H9 (cell line): ENCODE results near the gene ANKRD34B. TPM values are rescaled to one million over a fixed set of nuclear protein-coding genes. Genes with fewer than 3 reads are reported as not detected.

ENCODE experiments used
- DNase-seq: peaks from one replicate; pipeline ENCODE4 v3.0.0-alpha.2; 2017
- H2AFZ ChIP-seq: one replicate; pipeline ENCODE4 v1.6.1; 2013; ENCODE audit warnings: mild to moderate bottlenecking, low read length, control low read depth, moderate library complexity
- H2AK5ac ChIP-seq: 2 replicates; pipeline ENCODE4 v1.6.1; 2013; ENCODE audit warnings: low read length, control low read depth, mixed read lengths; ENCODE audit not compliant: insufficient read length
- H2BK120ac ChIP-seq: one replicate; pipeline ENCODE4 v1.6.1; 2013; ENCODE audit warnings: low read depth, mild to moderate bottlenecking, low read length, control low read depth, inconsistent platforms; ENCODE audit not compliant: poor library complexity, severe bottlenecking
- H2BK12ac ChIP-seq: 2 replicates; pipeline ENCODE4 v1.6.1; 2013; ENCODE audit warnings: low read length, control low read depth, mixed read lengths, low read depth; ENCODE audit not compliant: insufficient read length
- H2BK15ac ChIP-seq: 2 replicates; pipeline ENCODE4 v1.6.1; 2013; ENCODE audit warnings: low read depth, low read length, control low read depth
- H2BK20ac ChIP-seq: one replicate; pipeline ENCODE4 v1.6.1; 2013; ENCODE audit warnings: low read depth, mild to moderate bottlenecking, low read length, control low read depth, inconsistent platforms; ENCODE audit not compliant: poor library complexity, severe bottlenecking
- H2BK5ac ChIP-seq: 2 replicates; pipeline ENCODE4 v1.6.1; 2013; ENCODE audit warnings: low read length, control low read depth, mixed read lengths; ENCODE audit not compliant: insufficient read length
- H3K14ac ChIP-seq: 2 replicates; pipeline ENCODE4 v1.6.1; 2013; ENCODE audit warnings: low read length, control low read depth; ENCODE audit not compliant: insufficient read depth
- H3K18ac ChIP-seq: 2 replicates; pipeline ENCODE4 v1.6.1; 2013; ENCODE audit warnings: low read depth, mild to moderate bottlenecking, mixed read lengths, low read length, control low read depth; ENCODE audit not compliant: insufficient read length
- H3K23ac ChIP-seq: 2 replicates; pipeline ENCODE4 v1.6.1; 2013; ENCODE audit warnings: low read length, control low read depth, mixed read lengths, low read depth; ENCODE audit not compliant: insufficient read length
- H3K23me2 ChIP-seq: 2 replicates; pipeline ENCODE4 v1.6.1; 2013; ENCODE audit warnings: low read depth, mild to moderate bottlenecking, mixed read lengths, low read length, control low read depth; ENCODE audit not compliant: insufficient read length, poor library complexity, severe bottlenecking
- H3K27ac ChIP-seq: 2 replicates; pipeline ENCODE4 v1.5.1; 2013; ENCODE audit warnings: low read length, control low read depth, mixed read lengths, low read depth; ENCODE audit not compliant: insufficient read length
- H3K27me3 ChIP-seq: 2 replicates; pipeline ENCODE4 v1.6.1; 2013; ENCODE audit warnings: low read length, control low read depth, inconsistent platforms; ENCODE audit not compliant: insufficient read depth
- H3K4ac ChIP-seq: 2 replicates; pipeline ENCODE4 v1.6.1; 2013; ENCODE audit warnings: low read depth, mild to moderate bottlenecking, control low read depth, inconsistent platforms, low read length, moderate library complexity
- H3K4me1 ChIP-seq: 2 replicates; pipeline ENCODE4 v1.6.1; 2013; ENCODE audit warnings: low read length, control low read depth, inconsistent platforms; ENCODE audit not compliant: insufficient read depth
- H3K4me2 ChIP-seq: 2 replicates; pipeline ENCODE4 v1.6.1; 2013; ENCODE audit warnings: low read length, control low read depth, mixed read lengths; ENCODE audit not compliant: insufficient read length, insufficient read depth
- H3K56ac ChIP-seq: 2 replicates; pipeline ENCODE4 v1.6.1; 2013; ENCODE audit warnings: low read depth, mild to moderate bottlenecking, mixed read lengths, low read length, control low read depth; ENCODE audit not compliant: insufficient read length
- H3K79me1 ChIP-seq: 2 replicates; pipeline ENCODE4 v1.6.1; 2013; ENCODE audit warnings: low read depth, mild to moderate bottlenecking, moderate library complexity, low read length, control low read depth, inconsistent platforms; ENCODE audit not compliant: insufficient read depth, poor library complexity, severe bottlenecking
- H3K79me2 ChIP-seq: 2 replicates; pipeline ENCODE4 v1.6.1; 2013; ENCODE audit warnings: low read length, control low read depth, inconsistent platforms; ENCODE audit not compliant: insufficient read depth
- H3K9ac ChIP-seq: 2 replicates; pipeline ENCODE4 v1.6.1; 2013; ENCODE audit warnings: low read length, control low read depth, mixed read lengths; ENCODE audit not compliant: insufficient read length; ENCODE audit errors: extremely low read depth
- H3K9me3 ChIP-seq: one replicate; pipeline ENCODE4 v1.6.1; 2013; ENCODE audit warnings: low read depth, low read length, inconsistent platforms; ENCODE audit not compliant: control insufficient read depth
- H3T11ph ChIP-seq: one replicate; pipeline ENCODE4 v1.6.1; 2013; ENCODE audit warnings: mild to moderate bottlenecking, low read length, control low read depth, inconsistent platforms
- H4K20me1 ChIP-seq: one replicate; pipeline ENCODE4 v1.6.1; 2013; ENCODE audit not compliant: control insufficient read depth, insufficient read length, insufficient read depth
- H4K5ac ChIP-seq: 2 replicates; pipeline ENCODE4 v1.6.1; 2013; ENCODE audit warnings: low read depth, mild to moderate bottlenecking, mixed read lengths, low read length, control low read depth; ENCODE audit not compliant: insufficient read length
- H4K8ac ChIP-seq: replicated peaks from 2 replicates; pipeline ENCODE4 v1.6.1; 2013; ENCODE audit warnings: low read length, control low read depth, mixed read lengths, low read depth; ENCODE audit not compliant: insufficient read length
- H4K91ac ChIP-seq: 2 replicates; pipeline ENCODE4 v1.6.1; 2013; ENCODE audit warnings: low read depth, mild to moderate bottlenecking, moderate library complexity, mixed read lengths, low read length, control low read depth; ENCODE audit not compliant: insufficient read length
- H3K27ac Mint-ChIP-seq, 3 experiments: 2 replicates in 2 of 3; 3 replicates in 1 of 3; pipeline ENCODE4 v1.8.0; 2020 to 2021; ENCODE audit warnings: mixed read lengths in 3 of 3, mild to moderate bottlenecking in 1 of 3, moderate library complexity in 1 of 3
- H3K27me3 Mint-ChIP-seq: 2 replicates; pipeline ENCODE4 v1.8.0; 2021; ENCODE audit warnings: low read depth, mild to moderate bottlenecking, moderate library complexity, mixed read lengths
- H3K36me3 Mint-ChIP-seq, 3 experiments: 2 replicates in 2 of 3; 3 replicates in 1 of 3; pipeline ENCODE4 v1.8.0; 2020 to 2021; ENCODE audit warnings: low read depth in 3 of 3, mixed read lengths in 3 of 3; ENCODE audit not compliant: insufficient read depth in 1 of 3
- H3K4me1 Mint-ChIP-seq, 2 experiments: 2 replicates each; pipeline ENCODE4 v1.8.0; 2020; ENCODE audit warnings: mixed read lengths in 2 of 2
- H3K4me3 Mint-ChIP-seq, 2 experiments: 2 replicates in 1 of 2; 3 replicates in 1 of 2; pipeline ENCODE4 v1.8.0; 2020 to 2021; ENCODE audit warnings: mild to moderate bottlenecking in 2 of 2, mixed read lengths in 2 of 2, moderate library complexity in 1 of 2
- H3K9me3 Mint-ChIP-seq, 2 experiments: 2 replicates in 1 of 2; 3 replicates in 1 of 2; pipeline ENCODE4 v1.8.0; 2020; ENCODE audit warnings: mild to moderate bottlenecking in 2 of 2, mixed read lengths in 2 of 2, moderate library complexity in 1 of 2
- CTCF ChIP-seq: fragments of 200-600 bp; sonication (generic); conservative IDR thresholded peaks from 3 replicates; pipeline ENCODE4 v1.8.0; 2021; ENCODE audit warnings: antibody characterized with exemption, mild to moderate bottlenecking
- WGBS: extraction: QIAGEN DNeasy Blood & Tissue Kit; methylation state at CpG from one replicate; pipeline ENCODE4 v1.1.7; 2013; ENCODE audit warnings: missing lambda C conversion rate, low lambda C conversion rate, mixed read lengths; ENCODE audit not compliant: insufficient read length; ENCODE audit errors: extremely low coverage; 5-methylcytosine and 5-hydroxymethylcytosine counted together
- total RNA-seq: library from RNA; stranded (reverse); gene quantifications from 2 replicates; pipeline ENCODE4 v1.2.1, GENCODE V29; 2021

ANKRD34B gene
- total RNA-seq, 1 experiment from 2014 or later, result 0.72 TPM

GRCh38 chr5:80565330-80565729, 4.8 kb downstream of the ANKRD34B start:
- no peak overlapping the region for H3K18ac ChIP-seq
- no peak overlapping the region for H3K4me2 ChIP-seq
- no peak overlapping the region for H2BK20ac ChIP-seq
- H3K27me3 ChIP-seq, result peaks cover 9% of the 10 kb centered on the region; the same call in 1 of the 2 replicates
- no peak overlapping the region for H4K5ac ChIP-seq
- no peaks in the 10 kb centered on the region for H3K9me3 ChIP-seq
- no peak overlapping the region for H3K14ac ChIP-seq
- no peaks in the 10 kb centered on the region for H3K79me1 ChIP-seq
- H4K91ac ChIP-seq, result no peak overlapping the region
- H3K79me2 ChIP-seq, result no peaks in the 10 kb centered on the region
- H3K9ac ChIP-seq, result no peak overlapping the region
- no peak overlapping the region for H2BK120ac ChIP-seq
- H3T11ph ChIP-seq, result no peak overlapping the region
- Mint-ChIP-seq H3K27me3 (peaks cover 68% of the 10 kb centered on the region), H3K4me1 (peaks cover 15 to 24% of the 10 kb centered on the region in 2 experiments), H3K27ac (no peak overlapping the region), H3K9me3 (no peaks in the 10 kb centered on the region), H3K36me3 (peaks cover 0 to 1% (median 0%) of the 10 kb centered on the region in 3 experiments; a peak in 3 of 7 replicates), H3K4me3 (no peak overlapping the region)
- H2BK5ac ChIP-seq, result no peak overlapping the region
- no CpG with 5 or more reads among the region's 5 CpGs for WGBS
- H3K4ac ChIP-seq, result no peak overlapping the region
- no peak overlapping the region for H2AK5ac ChIP-seq
- H3K23me2 ChIP-seq, result peaks cover 8% of the 10 kb centered on the region
- no peak for TF ChIP-seq CTCF
- no peak overlapping the region for H4K8ac ChIP-seq
- H3K56ac ChIP-seq, result no peak overlapping the region
- H3K23ac ChIP-seq, result no peak overlapping the region
- DNase-seq, result no peak
- no peak overlapping the region for H2BK15ac ChIP-seq
- H4K20me1 ChIP-seq, result no peaks in the 10 kb centered on the region
- no peak overlapping the region for H2AFZ ChIP-seq
- peaks cover 3% of the 10 kb centered on the region; the same call in 1 of the 2 replicates for H3K4me1 ChIP-seq
- no peak overlapping the region for H2BK12ac ChIP-seq
- no peak overlapping the region for H3K27ac ChIP-seq
